Sciatic nerve (tissue), 2 donors: ENCODE results near the gene SIRT2. TPM values are rescaled to one million over a fixed set of nuclear protein-coding genes. Genes with fewer than 3 reads are reported as not detected.
A peak's percentile ranks its signal among the peaks of the same experiment; 100 is the strongest.
"Not testable (repeated sequence)": the region's sequence is repeated elsewhere in the genome, so short reads cannot be mapped to it uniquely, and the experiment has no call there.

Source experiments
- ATAC-seq: fragments of 200-7000 bp; cut with Tn5 transposase; one replicate; pipeline ENCODE4 v1.9.1; 2020; ENCODE audit warnings: mild to moderate bottlenecking, moderate library complexity
- DNase-seq: peaks from one replicate; pipeline ENCODE4 v3.0.0-alpha.2; 2020; ENCODE audit warnings: low spot score
- intact Hi-C: fragments of 100-400 bp; cut with DNase I; formaldehyde crosslinking; loops from one replicate; pipeline ENCODE4 v1.14.2; 2022
- total RNA-seq: library from RNA; stranded (reverse); fragmentation: NEBNext Ultra II Directional; extraction: Animal tissue kit (Norgen Biotek cat#: 25700); gene quantifications from one replicate; pipeline ENCODE4 v1.2.1, GENCODE V29; 2021
- donor health status: DM: no; HTN: no; CAD: no.
- donor health status: DM: no; HTN: no; CAD: no.

Gene SIRT2
- total RNA-seq, 1 donor from 2014 or later: 86.4 TPM

GRCh38 chr19:38904581-38905539 lies 5.4 kb upstream of the SIRT2 start:
- intact Hi-C loops: loop anchor here (1.0 kb wide), 1 partner anchor 361 kb away; no protein-coding TSS in a partner anchor
- ATAC-seq: no peak
- DNase-seq: no peak

- ATAC-seq (no peak), DNase-seq (no peak)
- intact Hi-C loops: no loop called here
Measured at GRCh38 chr19:38901683-38902082, 2.3 kb upstream of the SIRT2 start.

- DNase-seq (no peak), ATAC-seq (no peak)
- intact Hi-C loops: no loop called here
Measured at GRCh38 chr19:38900743-38901190, 1.3 kb upstream of the SIRT2 start.

- DNase-seq (no peak), ATAC-seq (no peak)
- intact Hi-C loops: no loop called here
Measured at GRCh38 chr19:38900202-38900629, 798 bp upstream of the SIRT2 start.

- intact Hi-C loops: no loop called here
- ATAC-seq (peak; percentile 8), DNase-seq (no peak)
Measured at GRCh38 chr19:38898788-38899446, 501 bp downstream of the SIRT2 start.

- DNase-seq: no peak
- no peak for ATAC-seq
- intact Hi-C loops: no loop called here
Measured at GRCh38 chr19:38894968-38895367, 4.5 kb downstream of the SIRT2 start.

- intact Hi-C loops: no loop called here
- no peak for DNase-seq
- ATAC-seq: no peak
Measured at GRCh38 chr19:38893341-38893771, 6.1 kb downstream of the SIRT2 start.

GRCh38 chr19:38892841-38893240 lies 6.6 kb downstream of the SIRT2 start:
- ATAC-seq (no peak), DNase-seq (no peak)
- intact Hi-C loops: no loop called here

GRCh38 chr19:38891771-38892170 lies 7.6 kb downstream of the SIRT2 start:
- no peak for DNase-seq
- no peak for ATAC-seq
- intact Hi-C loops: no loop called here

GRCh38 chr19:38890686-38891085 lies 8.7 kb downstream of the SIRT2 start:
- ATAC-seq: no peak
- intact Hi-C loops: no loop called here
- no peak for DNase-seq

GRCh38 chr19:38889803-38890202 lies 9.6 kb downstream of the SIRT2 start:
- DNase-seq (no peak), ATAC-seq (no peak)
- intact Hi-C loops: no loop called here

- intact Hi-C loops: no loop called here
- no peak for ATAC-seq
- no peak for DNase-seq
Measured at GRCh38 chr19:38888876-38889275, 10.5 kb downstream of the SIRT2 start.

- DNase-seq, ATAC-seq, intact Hi-C loops: not testable (repeated sequence)
Measured at GRCh38 chr19:38884691-38885090, 14.7 kb downstream of the SIRT2 start.

- no peak for DNase-seq
- ATAC-seq: no peak
- intact Hi-C loops: no loop called here
Measured at GRCh38 chr19:38883286-38883685, 16.1 kb downstream of the SIRT2 start.

GRCh38 chr19:38880882-38881609 lies 18.4 kb downstream of the SIRT2 start:
- DNase-seq (no peak), ATAC-seq (no peak)
- intact Hi-C loops: no loop called here

GRCh38 chr19:38880076-38880881 lies 19.1 kb downstream of the SIRT2 start:
- DNase-seq (no peak), ATAC-seq (no peak)
- intact Hi-C loops: no loop called here

- intact Hi-C loops: no loop called here
- DNase-seq (no peak), ATAC-seq (peak; percentile 7)
Measured at GRCh38 chr19:38879400-38879751, 20.0 kb downstream of the SIRT2 start.

GRCh38 chr19:38878575-38879399 lies 20.6 kb downstream of the SIRT2 start:
- ATAC-seq (peak; percentile 20), DNase-seq (no peak)
- intact Hi-C loops: no loop called here
